GM13977 (cell line): ENCODE measurements around the gene ZNHIT2.

ENCODE experiments used
- DNase-seq: peaks from one replicate; pipeline ENCODE4 v3.0.0; 2012; ENCODE audit warnings: low spot score
- CTCF ChIP-seq: IDR thresholded peaks from 2 replicates; pipeline ENCODE4 v1.5.1; 2012; ENCODE audit warnings: mild to moderate bottlenecking, control low read depth; ENCODE audit not compliant: insufficient read depth; ENCODE audit errors: extremely low read depth, missing control alignments
- in situ Hi-C: fragments of 300-500 bp; cut with MboI; formaldehyde crosslinking; loops from one replicate; pipeline ENCODE4 v1.12.0; 2022; ENCODE audit warnings: low sequenced_read_pairs, low pct_unique_long_range_greater_than_20kb, mixed read lengths, inconsistent platforms; ENCODE audit not compliant: unreplicated experiment

The ZNHIT2 gene

GRCh38 chr11:65090628-65091027 lies 26.9 kb downstream of the ZNHIT2 start:
- in situ Hi-C loops, result no loop called here
- DNase-seq, result no peak
- TF ChIP-seq CTCF, result no peak

- no peak for TF ChIP-seq CTCF
- in situ Hi-C loops, result no loop called here
- DNase-seq, result no peak
These were observed 27.9 kb downstream of the ZNHIT2 start for GRCh38 chr11:65089621-65090020.

GRCh38 chr11:65087827-65088226 lies 29.7 kb downstream of the ZNHIT2 start:
- no peak for TF ChIP-seq CTCF
- DNase-seq, result no peak
- in situ Hi-C loops, result no loop called here

- no peak for TF ChIP-seq CTCF
- in situ Hi-C loops, result no loop called here
- DNase-seq, result no peak
These were observed 30.3 kb downstream of the ZNHIT2 start for GRCh38 chr11:65087216-65087615.

GRCh38 chr11:65086809-65087208 lies 30.7 kb downstream of the ZNHIT2 start:
- no peak for DNase-seq
- in situ Hi-C loops, result no loop called here
- TF ChIP-seq CTCF, result no peak

- no peak for DNase-seq
- in situ Hi-C loops, result no loop called here
- no peak for TF ChIP-seq CTCF
These were observed 32.1 kb downstream of the ZNHIT2 start for GRCh38 chr11:65085446-65085845.

- in situ Hi-C loops, result no loop called here
- no peak for TF ChIP-seq CTCF
- no peak for DNase-seq
These were observed 32.7 kb downstream of the ZNHIT2 start for GRCh38 chr11:65084598-65085375.
